WTC11 (cell line): ENCODE data around the gene SHISAL1.

Source experiments
- ATF3 ChIP-seq: sonication (generic); formaldehyde crosslinking; conservative IDR thresholded peaks from 2 replicates; pipeline ENCODE4 v1.8.1; 2022; ENCODE audit warnings: mild to moderate bottlenecking, missing genetic modification reagents
- CTCF ChIP-seq: fragments of 200-600 bp; IDR thresholded peaks from 2 replicates; pipeline ENCODE4 v1.8.0; 2022; ENCODE audit warnings: antibody characterized with exemption
- ELF4 ChIP-seq: sonication (generic); formaldehyde crosslinking; IDR thresholded peaks from 2 replicates; pipeline ENCODE4 v1.8.1; 2022; ENCODE audit warnings: low read depth, mild to moderate bottlenecking, moderate library complexity, missing genetic modification reagents
- ESRRA ChIP-seq: sonication (generic); formaldehyde crosslinking; IDR thresholded peaks from 2 replicates; pipeline ENCODE4 v1.8.1; 2022; ENCODE audit warnings: mild to moderate bottlenecking, missing genetic modification reagents, borderline replicate concordance
- KAT7 ChIP-seq: sonication (generic); formaldehyde crosslinking; IDR thresholded peaks from 2 replicates; pipeline ENCODE4 v1.8.1; 2023; ENCODE audit warnings: missing genetic modification reagents, mild to moderate bottlenecking, borderline replicate concordance
- MAX ChIP-seq: sonication (generic); formaldehyde crosslinking; IDR thresholded peaks from 2 replicates; pipeline ENCODE4 v1.8.0; 2022; ENCODE audit warnings: mild to moderate bottlenecking, missing genetic modification reagents
- OVOL2 ChIP-seq: fragments of 250-450 bp; sonication (Bioruptor Pico); IDR thresholded peaks from 2 replicates; pipeline ENCODE4 v1.9.0; 2021; ENCODE audit warnings: mild to moderate bottlenecking, borderline replicate concordance
- TP53 ChIP-seq: sonication (generic); formaldehyde crosslinking; IDR thresholded peaks from 2 replicates; pipeline ENCODE4 v1.8.1; 2023; ENCODE audit warnings: mild to moderate bottlenecking, missing genetic modification reagents
- ZNF138 ChIP-seq: sonication (generic); formaldehyde crosslinking; conservative IDR thresholded peaks from 2 replicates; pipeline ENCODE4 v1.8.1; 2022; ENCODE audit warnings: mild to moderate bottlenecking, moderate library complexity, missing genetic modification reagents

GRCh38 chr22:44254811-44255210 is 57.9 kb downstream of the SHISAL1 start:
- TF ChIP-seq CTCF (no peak), ESRRA (CRISPR knock-in tag) (no peak), ATF3 (CRISPR knock-in tag) (no peak), ELF4 (CRISPR knock-in tag) (no peak), MAX (CRISPR knock-in tag) (no peak), OVOL2 (CRISPR knock-in tag) (no peak), KAT7 (CRISPR knock-in tag) (no peak), TP53 (CRISPR knock-in tag) (no peak), ZNF138 (CRISPR knock-in tag) (no peak)
